Fibroblast of lung (primary cell): ENCODE data around the gene DOHH. TPM values are rescaled to one million over a fixed set of nuclear protein-coding genes. Genes with fewer than 3 reads are reported as not detected.

ENCODE experiments used
- DNase-seq, 2 donors: peaks; one replicate each; pipeline versions ENCODE4 v3.0.0 to v3.0.0-alpha.2; 2010; ENCODE audit warnings: low read depth in 2 of 2
- H2AFZ ChIP-seq: 2 replicates; pipeline ENCODE4 v1.5.1; 2012; ENCODE audit warnings: low read length, control low read depth, inconsistent platforms
- H3K27ac ChIP-seq: 2 replicates; pipeline ENCODE4 v1.5.1; 2011; ENCODE audit warnings: low read length, control low read depth; ENCODE audit not compliant: insufficient read depth
- H3K27me3 ChIP-seq: 2 replicates; pipeline ENCODE4 v1.5.1; 2011; ENCODE audit warnings: mild to moderate bottlenecking, low read length; ENCODE audit not compliant: control insufficient read depth, insufficient read depth
- H3K36me3 ChIP-seq: 2 replicates; pipeline ENCODE4 v1.5.1; 2011; ENCODE audit warnings: low read length; ENCODE audit not compliant: control insufficient read depth, insufficient read depth
- H3K4me1 ChIP-seq: 2 replicates; pipeline ENCODE4 v1.5.1; 2011; ENCODE audit warnings: low read length; ENCODE audit not compliant: control insufficient read depth, insufficient read depth; ENCODE audit errors: extremely low read depth
- H3K4me2 ChIP-seq: 2 replicates; pipeline ENCODE4 v1.5.1; 2011; ENCODE audit warnings: low read length, control low read depth; ENCODE audit not compliant: insufficient read depth; ENCODE audit errors: extremely low read depth
- H3K4me3 ChIP-seq, 4 experiments: fragments of 200-600 bp in 1 of 4; sonication (generic) in 1 of 4; replicated peaks in 1 of 4; 2 replicates each; pipeline ENCODE4 v1.5.1; 2011 to 2016; ENCODE audit warnings: low read length in 4 of 4, low read depth in 3 of 4, mild to moderate bottlenecking in 3 of 4, control low read depth in 2 of 4, inconsistent platforms in 1 of 4, mixed read lengths in 1 of 4; ENCODE audit not compliant: insufficient read depth in 1 of 4; ENCODE audit errors: control extremely low read depth in 1 of 4
- H3K79me2 ChIP-seq: 2 replicates; pipeline ENCODE4 v1.5.1; 2012; ENCODE audit warnings: mild to moderate bottlenecking, low read length, inconsistent platforms; ENCODE audit not compliant: control insufficient read depth, insufficient read depth
- H3K9ac ChIP-seq: 2 replicates; pipeline ENCODE4 v1.5.1; 2011; ENCODE audit warnings: mild to moderate bottlenecking, low read length, control low read depth; ENCODE audit not compliant: insufficient read depth
- H3K9me3 ChIP-seq: 2 replicates; pipeline ENCODE4 v1.5.1; 2012; ENCODE audit warnings: low read depth, low read length; ENCODE audit not compliant: control insufficient read depth, insufficient read depth
- H4K20me1 ChIP-seq: 2 replicates; pipeline ENCODE4 v1.5.1; 2011; ENCODE audit warnings: low read length; ENCODE audit not compliant: control insufficient read depth, insufficient read depth; ENCODE audit errors: extremely low read depth
- EZH2 ChIP-seq: IDR thresholded peaks from 2 replicates; pipeline ENCODE4 v1.5.1; 2012; ENCODE audit warnings: low read length, control low read depth, mild to moderate bottlenecking; ENCODE audit errors: missing control alignments
- polyA plus RNA-seq, 2 donors: library from polyadenylated mRNA; depleted of rRNA in 1 of 2; stranded (reverse) in 1 of 2; unstranded in 1 of 2; fragments of >200 nt; gene quantifications; 2 replicates each; pipeline ENCODE4 v1.2.1, GENCODE V29; 2011 to 2012; ENCODE audit warnings: missing spikeins in 1 of 2
- total RNA-seq: library from RNA; depleted of rRNA; stranded (reverse); fragments of >200 nt; gene quantifications from 2 replicates; pipeline ENCODE4 v1.2.1, GENCODE V29; 2014
- TF ChIP-seq, protein P1 (sequence below), 2 donors: IDR thresholded peaks in 1 of 2; conservative IDR thresholded peaks in 1 of 2; 1 replicate in 1 of 2; 2 replicates in 1 of 2; pipeline ENCODE4 v1.5.1; 2011 to 2012; ENCODE audit warnings: low read length in 2 of 2, control low read depth in 1 of 2, inconsistent platforms in 1 of 2, low read depth in 1 of 2, mild to moderate bottlenecking in 1 of 2

Gene DOHH
- total and polyA plus RNA-seq, 2 donors (not counting 1 experiment from before 2014, with no cell fraction given) = 4.1 to 10.1 TPM

GRCh38 chr19:3444695-3445234, 55.7 kb downstream of the DOHH start:
- no peak for DNase-seq
- Histone ChIP-seq H3K9ac (no peak overlapping the region), H3K4me1 (peaks cover 7% of the 10 kb centered on the region), H3K4me2 (no peak overlapping the region), H4K20me1 (no peaks in the 10 kb centered on the region), H3K79me2 (peaks cover 35% of the 10 kb centered on the region), H2AFZ (no peak overlapping the region), H3K27ac (no peak overlapping the region), H3K36me3 (peaks cover 27% of the 10 kb centered on the region), H3K27me3 (no peaks in the 10 kb centered on the region), H3K9me3 (no peaks in the 10 kb centered on the region), H3K4me3 (no peak overlapping the region)
- TF ChIP-seq, protein P1, sequence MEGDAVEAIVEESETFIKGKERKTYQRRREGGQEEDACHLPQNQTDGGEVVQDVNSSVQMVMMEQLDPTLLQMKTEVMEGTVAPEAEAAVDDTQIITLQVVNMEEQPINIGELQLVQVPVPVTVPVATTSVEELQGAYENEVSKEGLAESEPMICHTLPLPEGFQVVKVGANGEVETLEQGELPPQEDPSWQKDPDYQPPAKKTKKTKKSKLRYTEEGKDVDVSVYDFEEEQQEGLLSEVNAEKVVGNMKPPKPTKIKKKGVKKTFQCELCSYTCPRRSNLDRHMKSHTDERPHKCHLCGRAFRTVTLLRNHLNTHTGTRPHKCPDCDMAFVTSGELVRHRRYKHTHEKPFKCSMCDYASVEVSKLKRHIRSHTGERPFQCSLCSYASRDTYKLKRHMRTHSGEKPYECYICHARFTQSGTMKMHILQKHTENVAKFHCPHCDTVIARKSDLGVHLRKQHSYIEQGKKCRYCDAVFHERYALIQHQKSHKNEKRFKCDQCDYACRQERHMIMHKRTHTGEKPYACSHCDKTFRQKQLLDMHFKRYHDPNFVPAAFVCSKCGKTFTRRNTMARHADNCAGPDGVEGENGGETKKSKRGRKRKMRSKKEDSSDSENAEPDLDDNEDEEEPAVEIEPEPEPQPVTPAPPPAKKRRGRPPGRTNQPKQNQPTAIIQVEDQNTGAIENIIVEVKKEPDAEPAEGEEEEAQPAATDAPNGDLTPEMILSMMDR (conservative IDR thresholded peaks at IDR 0.05 in 1 of 2, IDR thresholded peaks at IDR 0.05 in 1 of 2; ENCODE audit: low read depth in 1 of 2, low read length in 2 of 2) = no peak
- TF ChIP-seq EZH2 = no peak

DNA sequence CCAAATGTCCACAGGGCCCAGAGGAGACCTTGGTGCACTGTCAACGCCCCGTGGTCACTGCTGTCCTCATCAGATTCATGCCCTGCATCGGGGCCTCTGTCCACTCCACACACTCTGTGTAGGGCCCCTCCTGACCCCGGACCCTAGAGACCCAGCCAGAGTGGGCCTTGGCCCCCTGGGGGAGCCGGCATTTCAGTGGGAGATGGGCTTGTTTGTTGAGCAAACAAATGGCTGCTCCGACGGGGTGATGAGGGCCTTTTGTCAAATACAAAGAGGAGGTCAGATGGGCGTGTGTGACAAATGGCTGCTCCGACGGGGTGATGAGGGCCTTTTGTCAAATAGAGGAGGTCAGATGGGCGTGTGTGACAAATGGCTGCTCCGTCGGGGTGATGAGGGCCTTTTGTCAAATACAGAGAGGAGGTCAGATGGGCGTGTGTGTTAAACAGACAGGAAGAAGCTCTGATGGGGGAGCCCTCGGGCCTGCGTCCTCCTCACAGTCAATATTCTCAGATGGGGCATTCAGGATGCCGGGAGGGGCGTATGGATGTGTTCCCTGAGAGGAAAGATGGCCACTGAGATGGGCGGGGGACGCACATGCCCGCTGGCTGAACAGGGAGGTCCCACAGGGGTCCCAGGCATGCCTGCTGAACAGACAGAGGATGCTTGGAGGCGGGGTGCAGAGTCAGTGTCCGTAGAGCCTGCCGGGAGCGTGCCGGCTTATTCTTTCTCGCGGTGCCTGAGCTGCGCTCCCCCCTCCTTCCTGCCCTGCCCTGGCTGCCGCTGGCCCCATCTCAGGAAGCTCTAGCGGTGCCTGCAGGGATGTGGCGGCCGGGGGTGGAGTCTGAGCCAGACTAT, 56.4 kb downstream of the DOHH start:
- H3K79me2 ChIP-seq = peaks cover 35% of the 10 kb centered on the region
- DNase-seq = peak; percentile 15 to 68
- peaks cover 25% of the 10 kb centered on the region for H3K36me3 ChIP-seq

GRCh38 chr19:3442487-3443071, 57.9 kb downstream of the DOHH start:
- no peak overlapping the region for H2AFZ ChIP-seq
- no peak overlapping the region for H3K4me3 ChIP-seq
- no peak for DNase-seq
- H3K4me2 ChIP-seq = no peak overlapping the region
- peaks cover 26% of the 10 kb centered on the region for H3K36me3 ChIP-seq
- no peaks in the 10 kb centered on the region for H4K20me1 ChIP-seq
- TF ChIP-seq EZH2 = no peak
- no peaks in the 10 kb centered on the region for H3K9me3 ChIP-seq
- no peak overlapping the region for H3K27ac ChIP-seq
- peaks cover 7% of the 10 kb centered on the region for H3K4me1 ChIP-seq
- H3K27me3 ChIP-seq = no peaks in the 10 kb centered on the region
- peaks cover 37% of the 10 kb centered on the region for H3K79me2 ChIP-seq
- H3K9ac ChIP-seq = no peak overlapping the region

More for the DNA sequence above, 56.4 kb downstream of the DOHH start:
- no peak for TF ChIP-seq EZH2
- TF ChIP-seq, protein P1 (conservative IDR thresholded peaks at IDR 0.05 in 1 of 2, IDR thresholded peaks at IDR 0.05 in 1 of 2; ENCODE audit: low read depth in 1 of 2, low read length in 2 of 2) = no peak
- H3K9ac ChIP-seq = no peak overlapping the region
- H3K4me3 ChIP-seq = no peak overlapping the region
- peak overlapping the region; percentile 57 for H3K27ac ChIP-seq
- no peaks in the 10 kb centered on the region for H3K9me3 ChIP-seq
- no peaks in the 10 kb centered on the region for H4K20me1 ChIP-seq
- H3K4me2 ChIP-seq = no peak overlapping the region
- no peaks in the 10 kb centered on the region for H3K27me3 ChIP-seq
- H3K4me1 ChIP-seq = peaks cover 7% of the 10 kb centered on the region
- H2AFZ ChIP-seq = no peak overlapping the region
